GM18867 (cell line): ENCODE results near the gene CDC14B.

ENCODE experiments used
- ATAC-seq: cut with Tn5 transposase; IDR thresholded peaks from one replicate; pipeline ENCODE4 v1.9.1; 2021; ENCODE audit warnings: mild to moderate bottlenecking, moderate library complexity; ENCODE audit not compliant: unreplicated experiment

CDC14B gene

DNA sequence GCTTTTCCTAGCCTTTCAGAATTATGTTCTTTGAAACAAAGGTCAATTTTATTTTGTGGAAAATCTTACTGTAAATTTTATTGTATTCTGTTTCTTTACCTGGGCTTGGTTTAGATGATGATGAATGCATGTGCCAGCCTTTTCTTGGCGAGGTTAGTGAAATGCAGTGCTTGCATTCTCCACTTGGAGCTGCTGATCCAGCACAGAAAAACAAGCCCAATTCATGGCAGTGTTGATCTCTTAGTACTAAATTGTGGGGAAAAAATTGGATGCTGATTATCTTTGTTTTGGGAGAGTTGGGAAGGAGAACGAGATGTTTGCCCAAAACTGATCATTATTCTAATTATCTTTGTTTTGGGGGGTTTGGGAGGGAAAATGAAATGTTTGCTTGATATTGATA, 166.0 kb downstream of the CDC14B start:
- ATAC-seq, result no peak

DNA sequence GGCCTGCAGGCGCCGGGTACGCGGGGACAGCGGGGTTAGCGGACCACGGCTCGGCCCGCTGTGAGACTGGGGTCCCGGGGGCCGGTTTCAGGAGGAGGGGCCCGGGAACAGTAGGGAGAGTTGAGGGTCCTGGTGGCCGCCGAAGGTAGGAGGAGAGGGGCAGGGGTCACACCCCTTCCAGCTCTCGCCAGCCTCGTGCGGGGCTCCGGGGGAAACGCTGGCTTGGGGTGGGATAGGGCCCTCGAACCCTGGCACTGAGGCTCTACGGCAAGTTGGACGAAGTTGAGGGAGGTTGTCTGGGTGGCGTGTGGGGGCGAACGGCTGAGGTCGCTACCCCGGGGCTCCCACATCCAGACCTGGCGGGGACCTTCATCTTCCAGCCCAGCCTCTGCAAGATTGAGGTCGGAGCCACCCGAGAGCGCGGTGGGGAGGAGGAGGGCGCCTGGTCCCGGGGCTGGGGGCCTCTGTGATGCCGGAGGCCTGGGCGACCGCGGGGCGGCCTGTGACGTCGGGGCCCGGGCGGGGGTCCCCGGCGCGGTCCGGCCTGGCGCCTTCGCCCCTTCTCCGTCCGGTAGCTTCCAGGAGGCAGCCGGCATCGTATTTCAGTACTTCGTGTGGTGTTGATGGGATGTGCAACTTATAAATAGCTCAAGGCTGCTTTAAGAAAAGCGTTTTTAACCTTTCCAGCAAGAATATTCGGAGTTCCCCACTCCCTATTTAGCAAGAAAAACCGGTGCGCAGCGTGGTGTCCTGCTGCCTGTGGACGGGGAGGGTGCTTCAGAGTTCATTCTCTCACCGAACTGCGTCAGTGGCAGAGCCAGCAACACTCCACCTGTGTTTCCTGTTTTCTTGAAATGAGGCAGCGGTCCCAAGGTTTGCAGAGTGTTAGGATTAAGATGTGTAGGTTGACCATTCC, 168.8 kb downstream of the CDC14B start:
- no peak for ATAC-seq
